DLD1 (cell line): ENCODE data around the gene DVL1.

ENCODE experiments used
- in situ Hi-C: cut with HindIII; loops from 2 replicates; pipeline ENCODE4 v1.10.0; 2017; ENCODE audit warnings: low sequenced_read_pairs

DVL1 gene

GRCh38 chr1:1356796-1357401 lies 7.7 kb upstream of the DVL1 start:
- in situ Hi-C loops: no loop called here

GRCh38 chr1:1356166-1356795 lies 7.1 kb upstream of the DVL1 start:
- in situ Hi-C loops: no loop called here

GRCh38 chr1:1355416-1355815 lies 6.2 kb upstream of the DVL1 start:
- in situ Hi-C loops: no loop called here

GRCh38 chr1:1354271-1355247 lies 5.3 kb upstream of the DVL1 start:
- in situ Hi-C loops: no loop called here

- in situ Hi-C loops: no loop called here
These were observed 4.4 kb upstream of the DVL1 start for GRCh38 chr1:1353389-1354151.

GRCh38 chr1:1352786-1353388 lies 3.7 kb upstream of the DVL1 start:
- in situ Hi-C loops: no loop called here

GRCh38 chr1:1351511-1352427 lies 2.6 kb upstream of the DVL1 start:
- in situ Hi-C loops: no loop called here

- in situ Hi-C loops: no loop called here
These were observed 580 bp downstream of the DVL1 start for GRCh38 chr1:1348420-1349255.

GRCh38 chr1:1347663-1348419 lies 1.4 kb downstream of the DVL1 start:
- in situ Hi-C loops: no loop called here

GRCh38 chr1:1347026-1347595 lies 2.1 kb downstream of the DVL1 start:
- in situ Hi-C loops: no loop called here

- in situ Hi-C loops: no loop called here
These were observed 2.7 kb downstream of the DVL1 start for GRCh38 chr1:1346501-1346890.

GRCh38 chr1:1345860-1346500 lies 3.2 kb downstream of the DVL1 start:
- in situ Hi-C loops: no loop called here

- in situ Hi-C loops: no loop called here
These were observed 3.8 kb downstream of the DVL1 start for GRCh38 chr1:1345384-1345783.

GRCh38 chr1:1344655-1345361 lies 4.4 kb downstream of the DVL1 start:
- in situ Hi-C loops: no loop called here

GRCh38 chr1:1343811-1344421 lies 5.3 kb downstream of the DVL1 start:
- in situ Hi-C loops: no loop called here

GRCh38 chr1:1342584-1343115 lies 6.6 kb downstream of the DVL1 start:
- in situ Hi-C loops: no loop called here
